GM12878 (cell line): ENCODE measurements around the gene EIF4ENIF1. TPM values are rescaled to one million over a fixed set of nuclear protein-coding genes. Genes with fewer than 3 reads are reported as not detected.

Experiments used
- ATAC-seq: fragments of 200-7000 bp; cut with Tn5 transposase; 3 replicates; pipeline ENCODE4 v1.9.1; 2020; ENCODE audit warnings: mild to moderate bottlenecking, moderate library complexity
- BruUV-seq: library from RNA; stranded (reverse); fragments of 400-500 nt; replicated peaks from 2 replicates; lab custom pipeline; 2021; lab: Mats Ljungman, UMichigan
- CTCF ChIA-PET: fragments of 300-600 bp; sonication (Branson Sonifier 250); formaldehyde crosslinking; extraction: SDS; loops from one replicate; lab custom pipeline; 2021; ENCODE audit warnings: inconsistent platforms; lab: Yijun Ruan, JAX
- POLR2A ChIA-PET: fragments of 350-600 bp; formaldehyde crosslinking; extraction: SDS; loops from one replicate; lab custom pipeline; 2021; ENCODE audit warnings: inconsistent platforms; lab: Charles Lee
- RAD21 ChIA-PET: fragments of 300-600 bp; sonication (Branson Sonifier 250); formaldehyde crosslinking; loops from one replicate; lab custom pipeline; 2023; ENCODE audit warnings: antibody characterized with exemption; ENCODE audit not compliant: unreplicated experiment; lab: Charles Lee
- SMC1A ChIA-PET: fragments of 300-600 bp; sonication (Branson Sonifier 250); formaldehyde crosslinking; loops from one replicate; lab custom pipeline; 2023; ENCODE audit not compliant: unreplicated experiment, uncharacterized antibody; lab: Charles Lee
- DNase-seq: peaks from one replicate; pipeline ENCODE4 v3.0.0-alpha.2; 2011; ENCODE audit warnings: low read depth, low spot score
- FAIRE-seq: peaks from 3 replicates; lab custom pipeline; 2011; peaks lifted over from hg19 to GRCh38; lab: Jason Lieb, UNC
- H2AFZ ChIP-seq: 2 replicates; pipeline ENCODE4 v1.6.0; 2011; ENCODE audit warnings: low read depth, low read length, control low read depth; ENCODE audit not compliant: control insufficient read depth
- H3K27ac ChIP-seq: 2 replicates; pipeline ENCODE4 v1.5.1; 2011; ENCODE audit warnings: control low read depth; ENCODE audit not compliant: control insufficient read depth, insufficient read depth
- H3K27me3 ChIP-seq, 2 experiments: replicated peaks in 1 of 2; 2 replicates each; pipeline versions ENCODE4 v1.6.0 to v1.6.1; 2011; ENCODE audit warnings: low read length in 1 of 2; ENCODE audit not compliant: control insufficient read depth in 2 of 2, insufficient read depth in 2 of 2
- H3K36me3 ChIP-seq, 2 experiments: 2 replicates each; pipeline ENCODE4 v1.5.1; 2011; ENCODE audit warnings: low read length in 1 of 2; ENCODE audit not compliant: control insufficient read depth in 2 of 2, insufficient read depth in 2 of 2
- H3K4me1 ChIP-seq: 2 replicates; pipeline ENCODE4 v1.6.1; 2011; ENCODE audit warnings: mild to moderate bottlenecking, low read length, moderate library complexity, mixed read lengths; ENCODE audit not compliant: control insufficient read depth, insufficient read depth
- H3K4me2 ChIP-seq: 2 replicates; pipeline ENCODE4 v1.6.0; 2011; ENCODE audit warnings: control low read depth; ENCODE audit not compliant: control insufficient read depth, insufficient read depth
- H3K4me3 ChIP-seq: fragments of 200-600 bp; sonication (generic); 2 replicates; pipeline ENCODE4 v1.5.1; 2016
- H3K79me2 ChIP-seq: 2 replicates; pipeline ENCODE4 v1.6.0; 2011; ENCODE audit warnings: low read length; ENCODE audit not compliant: control insufficient read depth, insufficient read depth
- H3K9ac ChIP-seq: 2 replicates; pipeline ENCODE4 v1.8.0; 2011; ENCODE audit warnings: low read length, control low read depth, mixed read lengths; ENCODE audit not compliant: control insufficient read depth, insufficient read depth
- H3K9me3 ChIP-seq: replicated peaks from 3 replicates; pipeline ENCODE4 v1.5.1; 2011; ENCODE audit warnings: mild to moderate bottlenecking, low read length; ENCODE audit not compliant: control insufficient read depth, insufficient read depth
- H4K20me1 ChIP-seq: 2 replicates; pipeline ENCODE4 v1.6.0; 2011; ENCODE audit not compliant: control insufficient read depth, insufficient read depth
- BRCA1 ChIP-seq: IDR thresholded peaks from 2 replicates; pipeline ENCODE4 v1.6.1; 2011; ENCODE audit warnings: low read depth, low read length, improper control_type of control experiment
- CHD1 ChIP-seq: IDR thresholded peaks from 2 replicates; pipeline ENCODE4 v1.6.1; 2012; ENCODE audit warnings: low read depth, low read length, improper control_type of control experiment
- HDAC6 ChIP-seq: fragments of 200-600 bp; sonication (generic); IDR thresholded peaks from one replicate; pipeline ENCODE4 v1.8.0; 2017; ENCODE audit warnings: antibody characterized with exemption; ENCODE audit not compliant: unreplicated experiment
- KLF5 ChIP-seq: fragments of 450-650 bp; IDR thresholded peaks from 2 replicates; pipeline ENCODE4 v1.6.1; 2014; ENCODE audit warnings: mild to moderate bottlenecking; ENCODE audit not compliant: partially characterized antibody
- POU2F2 ChIP-seq: IDR thresholded peaks from 3 replicates; pipeline ENCODE4 v1.6.1; 2011; ENCODE audit warnings: low read depth, mild to moderate bottlenecking, low read length, borderline replicate concordance
- RAD51 ChIP-seq: fragments of 450-650 bp; IDR thresholded peaks from 2 replicates; pipeline ENCODE4 v1.6.1; 2016; ENCODE audit warnings: moderate library complexity, mild to moderate bottlenecking, inconsistent platforms
- SKIL ChIP-seq: fragments of 450-650 bp; IDR thresholded peaks from 2 replicates; pipeline ENCODE4 v1.6.1; 2017; ENCODE audit warnings: mild to moderate bottlenecking, low read depth, inconsistent platforms; ENCODE audit not compliant: poor library complexity, severe bottlenecking
- TBL1XR1 ChIP-seq: IDR thresholded peaks from 2 replicates; pipeline ENCODE4 v1.6.1; 2012; ENCODE audit warnings: low read depth, low read length, improper control_type of control experiment
- TCF3 ChIP-seq: IDR thresholded peaks from 2 replicates; pipeline ENCODE4 v1.6.1; 2012; ENCODE audit warnings: low read depth, mild to moderate bottlenecking, low read length, borderline replicate concordance; ENCODE audit not compliant: insufficient read depth
- USF1 ChIP-seq: IDR thresholded peaks from 2 replicates; pipeline ENCODE4 v1.6.1; 2011; ENCODE audit warnings: borderline replicate concordance, low read depth, mild to moderate bottlenecking, moderate library complexity, mixed read lengths, low read length; ENCODE audit not compliant: insufficient read depth; ENCODE audit errors: extremely low read length
- USF2 ChIP-seq: IDR thresholded peaks from 2 replicates; pipeline ENCODE4 v1.6.1; 2011; ENCODE audit warnings: low read depth, low read length, improper control_type of control experiment, borderline replicate concordance
- ZBTB40 ChIP-seq: fragments of 450-650 bp; IDR thresholded peaks from 2 replicates; pipeline ENCODE4 v1.6.1; 2016; ENCODE audit warnings: mild to moderate bottlenecking, moderate library complexity, borderline replicate concordance
- WGBS: methylation state at CpG from one replicate; pipeline ENCODE4 v1.1.6; 2016; ENCODE audit warnings: low lambda C conversion rate; ENCODE audit not compliant: insufficient replicate concordance, insufficient coverage; ENCODE audit errors: missing lambda C conversion rate; 5-methylcytosine and 5-hydroxymethylcytosine counted together
- in situ Hi-C: fragments of 300-500 bp; cut with MboI; formaldehyde crosslinking; loops from 9 replicates; pipeline ENCODE4 v1.14.3; 2018; ENCODE audit warnings: mixed read lengths
- intact Hi-C: fragments of 100-400 bp; cut with micrococcal nuclease; formaldehyde crosslinking; loops from one replicate; pipeline ENCODE4 v1.14.2; 2022; ENCODE audit not compliant: unreplicated experiment
- polyA plus RNA-seq, 11 experiments: library from polyadenylated mRNA; depleted of rRNA in 4 of 11; unstranded in 6 of 11; stranded (reverse) in 5 of 11; fragments of >200 nt; fragmentation: Nextera tagmentation in 4 of 11; fragmentation: Illumina TruSeq in 1 of 11; extraction: Ambion mirVana in 4 of 11; extraction: Trizol in 1 of 11; gene quantifications; 1 replicate in 1 of 11; 2 replicates in 10 of 11; pipeline versions ENCODE4 v1.2.1 to v1.2.3, GENCODE V29; 2011 to 2016; ENCODE audit warnings: inconsistent platforms in 2 of 11, missing spikeins in 2 of 11, low read depth in 1 of 11
- total RNA-seq, 4 experiments: library from RNA; depleted of rRNA in 3 of 4; stranded (reverse); fragments of >200 nt in 3 of 4; fragmentation: Illumina TruSeq in 1 of 4; extraction: Trizol in 1 of 4; gene quantifications; 2 replicates each; pipeline versions ENCODE4 v1.2.1 to v1.2.3, GENCODE V29; 2013 to 2021

The EIF4ENIF1 gene
- total and polyA plus RNA-seq, 10 of the 15 experiments (the other 5 are each of a cell fraction or from before 2014, with no cell fraction given), result 4.4 to 43.7 (median 24.4) TPM

GRCh38 chr22:31398231-31398630, 91.4 kb downstream of the EIF4ENIF1 start:
- CTCF ChIA-PET, result no interaction called here
- 96% methylated on average over 5 of the region's 5 CpGs for WGBS
- POLR2A ChIA-PET, result interaction anchor here (1.1 to 1.9 kb wide), 2 partner anchors 93 to 1631 kb away, joined by 3 to 4 read pairs; partner anchors contain the start of genes UQCR10 and ZMAT5
- in situ Hi-C loops, result loop anchor here (5.0 kb wide), 1 partner anchor 51 kb away; the partner anchor contains the start of gene PATZ1
- Histone ChIP-seq H3K36me3 (peaks cover 0 to 8% of the 10 kb centered on the region in 2 experiments; a peak in 3 of 4 replicates), H3K27me3 (no peaks in the 10 kb centered on the region), H3K27ac (no peak overlapping the region), H3K4me1 (peaks cover 3% of the 10 kb centered on the region; the same call in 1 of the 2 replicates), H3K9me3 (no peaks in the 10 kb centered on the region), H2AFZ (no peak overlapping the region; the same call in 1 of the 2 replicates), H3K9ac (no peak overlapping the region), H3K4me3 (no peak overlapping the region), H3K79me2 (peaks cover 38% of the 10 kb centered on the region), H3K4me2 (no peak overlapping the region), H4K20me1 (no peaks in the 10 kb centered on the region)
- DNase-seq (no peak), ATAC-seq (no peak), FAIRE-seq (no peak)
- intact Hi-C loops, result loop anchor here (5.0 kb wide), 1 partner anchor 51 kb away; the partner anchor contains the start of gene PATZ1
- RAD21 ChIA-PET, result interaction anchor here (0.6 kb wide), 1 partner anchor 184 kb away, joined by 3 read pairs; no protein-coding TSS in a partner anchor
- SMC1A ChIA-PET, result interaction anchor here (0.5 kb wide), 1 partner anchor 44 kb away, joined by 3 read pairs; no protein-coding TSS in a partner anchor
- TF ChIP-seq HDAC6, result no peak
- TF ChIP-seq TCF3, result no peak
- TF ChIP-seq USF2, result no peak
- TF ChIP-seq USF1, result no peak
- TF ChIP-seq BRCA1, result no peak
- TF ChIP-seq KLF5, result no peak
- no peak for TF ChIP-seq TBL1XR1
- no peak for TF ChIP-seq RAD51
- TF ChIP-seq CHD1, result no peak
- TF ChIP-seq ZBTB40, result no peak
- TF ChIP-seq SKIL, result no peak
- no peak for TF ChIP-seq POU2F2
- BruUV-seq, result no TSS peak
